Kidney epithelial cell (primary cell): ENCODE results near the gene SEC24C. TPM values are rescaled to one million over a fixed set of nuclear protein-coding genes. Genes with fewer than 3 reads are reported as not detected.

Source experiments
- DNase-seq: peaks from one replicate; pipeline ENCODE4 v3.0.0-alpha.2; 2010; ENCODE audit warnings: low read depth
- H3K27me3 ChIP-seq: 2 replicates; pipeline ENCODE4 v1.6.0; 2011; ENCODE audit warnings: low read length; ENCODE audit not compliant: control insufficient read depth, insufficient read depth
- H3K36me3 ChIP-seq: 2 replicates; pipeline ENCODE4 v1.5.1; 2011; ENCODE audit warnings: low read length; ENCODE audit not compliant: control insufficient read depth, insufficient read depth
- H3K4me3 ChIP-seq: 2 replicates; pipeline ENCODE4 v1.5.1; 2011; ENCODE audit warnings: low read depth, mild to moderate bottlenecking, control low read depth, low read length
- CTCF ChIP-seq: IDR thresholded peaks from 2 replicates; pipeline ENCODE4 v1.5.1; 2011; ENCODE audit warnings: mild to moderate bottlenecking, moderate library complexity, low read length, control low read depth, inconsistent platforms; ENCODE audit not compliant: insufficient read depth, poor library complexity, severe bottlenecking
- total RNA-seq: library from RNA; depleted of rRNA; stranded (reverse); fragments of >200 nt; gene quantifications from 2 replicates; pipeline ENCODE4 v1.2.3, GENCODE V29; 2015

Gene SEC24C
- total RNA-seq, 1 donor from 2014 or later = 61.0 TPM

GRCh38 chr10:73806176-73806950 lies 62.2 kb downstream of the SEC24C start:
- DNase-seq = no peak
- no peaks in the 10 kb centered on the region for H3K27me3 ChIP-seq
- no peak for TF ChIP-seq CTCF
- no peak overlapping the region for H3K4me3 ChIP-seq
- H3K36me3 ChIP-seq = no peaks in the 10 kb centered on the region

GRCh38 chr10:73807471-73807870 lies 63.3 kb downstream of the SEC24C start:
- TF ChIP-seq CTCF = no peak
- no peaks in the 10 kb centered on the region for H3K36me3 ChIP-seq
- DNase-seq = no peak
- H3K27me3 ChIP-seq = no peaks in the 10 kb centered on the region
- no peak overlapping the region for H3K4me3 ChIP-seq

- TF ChIP-seq CTCF = no peak
- H3K4me3 ChIP-seq = no peak overlapping the region
- no peak for DNase-seq
- no peaks in the 10 kb centered on the region for H3K27me3 ChIP-seq
- H3K36me3 ChIP-seq = no peaks in the 10 kb centered on the region
Measured at GRCh38 chr10:73808021-73808815, 64.0 kb downstream of the SEC24C start.

- Histone ChIP-seq H3K36me3 (no peaks in the 10 kb centered on the region), H3K4me3 (no peak overlapping the region), H3K27me3 (no peaks in the 10 kb centered on the region)
- DNase-seq = no peak
- TF ChIP-seq CTCF = no peak
Measured at GRCh38 chr10:73809061-73809818, 65.1 kb downstream of the SEC24C start.

GRCh38 chr10:73810358-73810734 lies 66.2 kb downstream of the SEC24C start:
- TF ChIP-seq CTCF = no peak
- Histone ChIP-seq H3K27me3 (no peaks in the 10 kb centered on the region), H3K4me3 (peak overlapping the region; percentile 83), H3K36me3 (no peaks in the 10 kb centered on the region)
- DNase-seq = no peak
